Muscle layer of colon (tissue), 2 donors: ENCODE results near the gene CYP3A5.
"Not testable (repeated sequence)": the region's sequence is repeated elsewhere in the genome, so short reads cannot be mapped to it uniquely, and the experiment has no call there.

Experiments used
- H3K27ac ChIP-seq: one replicate; pipeline ENCODE4 v1.7.0; 2013; ENCODE audit warnings: low read depth, mild to moderate bottlenecking, low read length, moderate library complexity
- H3K27me3 ChIP-seq, 2 donors: one replicate each; pipeline ENCODE4 v1.7.0; 2013; ENCODE audit warnings: low read length in 2 of 2, mild to moderate bottlenecking in 2 of 2; ENCODE audit not compliant: insufficient read depth in 2 of 2, control insufficient read depth in 1 of 2
- H3K36me3 ChIP-seq: one replicate; pipeline ENCODE4 v1.7.0; 2013; ENCODE audit warnings: mild to moderate bottlenecking, low read length; ENCODE audit not compliant: insufficient read depth
- H3K4me1 ChIP-seq: one replicate; pipeline ENCODE4 v1.7.0; 2013; ENCODE audit warnings: mild to moderate bottlenecking, low read length; ENCODE audit not compliant: insufficient read depth
- H3K4me3 ChIP-seq, 2 donors: one replicate each; pipeline ENCODE4 v1.7.0; 2013; ENCODE audit warnings: low read length in 2 of 2, low read depth in 1 of 2, mild to moderate bottlenecking in 1 of 2, moderate library complexity in 1 of 2
- H3K9ac ChIP-seq: one replicate; pipeline ENCODE4 v1.7.0; 2013; ENCODE audit warnings: low read length
- H3K9me3 ChIP-seq: one replicate; pipeline ENCODE4 v1.7.0; 2013; ENCODE audit warnings: mild to moderate bottlenecking, low read length
- donor health status: abdominal sarcoma.
- donor health status: Adenocarcinoma of cecum.

The CYP3A5 gene

GRCh38 chr7:99677648-99678045 is 2.1 kb downstream of the CYP3A5 start:
- Histone ChIP-seq H3K36me3 (no peaks in the 10 kb centered on the region), H3K9ac (no peak overlapping the region), H3K9me3 (no peaks in the 10 kb centered on the region), H3K27ac (no peak overlapping the region), H3K4me1 (peaks cover 4% of the 10 kb centered on the region), H3K4me3 (no peak overlapping the region), H3K27me3 (no peaks in the 10 kb centered on the region)

- Histone ChIP-seq H3K36me3 (no peaks in the 10 kb centered on the region), H3K9me3 (no peaks in the 10 kb centered on the region), H3K9ac (no peak overlapping the region), H3K27ac (no peak overlapping the region), H3K4me3 (no peak overlapping the region), H3K4me1 (peaks cover 4% of the 10 kb centered on the region), H3K27me3 (no peaks in the 10 kb centered on the region)
These were observed 2.7 kb downstream of the CYP3A5 start for GRCh38 chr7:99677013-99677647.

DNA sequence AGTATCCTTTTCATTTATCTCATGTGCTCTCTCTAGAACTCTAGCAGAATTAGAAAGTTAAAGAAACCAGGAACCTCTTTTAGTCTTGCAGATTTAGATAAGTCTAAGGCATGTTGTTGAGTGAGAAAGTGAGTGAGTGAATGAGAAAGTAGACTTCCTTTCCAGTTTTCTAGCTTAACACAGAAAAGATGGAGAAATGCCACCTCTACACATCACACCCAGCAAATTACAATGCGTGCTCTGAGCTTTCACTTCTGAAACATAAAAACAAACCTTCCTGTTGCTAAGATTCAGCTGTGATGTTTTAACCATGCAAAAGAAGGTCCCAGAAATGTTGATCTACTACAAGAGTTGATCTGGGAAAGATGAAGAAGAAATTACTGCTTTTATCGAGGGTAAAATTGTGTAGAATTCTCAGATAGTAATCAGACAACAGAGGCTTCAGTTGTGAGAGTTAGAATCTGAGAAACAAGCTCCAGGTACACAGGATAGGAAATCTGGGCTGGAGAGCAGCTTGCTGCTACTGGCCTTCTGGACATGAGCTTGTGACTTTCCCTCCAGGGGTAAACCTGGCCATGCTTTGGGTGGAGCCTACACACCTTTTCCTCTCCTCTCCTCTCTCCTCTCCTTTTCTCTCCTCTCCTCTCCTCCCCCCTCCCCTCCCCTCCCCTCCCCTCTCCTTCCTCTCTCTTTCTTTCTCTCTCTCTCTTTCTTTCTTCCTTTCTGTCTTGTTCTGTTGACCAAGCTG is 4.6 kb downstream of the CYP3A5 start:
- Histone ChIP-seq H3K27me3 (no peaks in the 10 kb centered on the region), H3K4me1 (peaks cover 2% of the 10 kb centered on the region), H3K9ac (no peak overlapping the region), H3K4me3 (no peak overlapping the region), H3K27ac (no peak overlapping the region), H3K9me3 (no peaks in the 10 kb centered on the region), H3K36me3 (no peaks in the 10 kb centered on the region)

DNA sequence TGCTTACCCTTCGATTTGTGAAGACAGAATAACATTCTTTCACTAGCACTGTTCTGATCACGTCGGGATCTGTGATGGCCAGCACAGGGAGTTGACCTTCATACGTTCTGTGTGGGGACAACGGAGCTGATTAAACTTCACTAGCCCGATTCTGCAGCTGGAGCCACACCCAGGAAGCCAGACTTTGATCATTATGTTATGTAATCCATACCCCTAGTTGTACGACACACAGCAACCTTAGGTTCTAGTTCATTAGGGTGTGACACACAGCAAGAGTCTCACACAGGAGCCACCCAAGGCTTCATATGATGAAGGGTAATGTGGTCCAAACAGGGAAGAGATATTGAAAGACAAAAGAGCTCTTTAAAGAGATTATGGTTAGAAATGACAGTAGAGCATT is 7.2 kb downstream of the CYP3A5 start:
- H3K9ac ChIP-seq: no peak overlapping the region
- no peak overlapping the region for H3K27ac ChIP-seq
- H3K4me3 ChIP-seq: no peak overlapping the region
- no peaks in the 10 kb centered on the region for H3K27me3 ChIP-seq
- no peaks in the 10 kb centered on the region for H3K36me3 ChIP-seq
- H3K9me3 ChIP-seq: no peaks in the 10 kb centered on the region
- H3K4me1 ChIP-seq: no peaks in the 10 kb centered on the region

- no peak overlapping the region for H3K9ac ChIP-seq
- H3K27me3 ChIP-seq: no peaks in the 10 kb centered on the region
- no peak overlapping the region for H3K4me3 ChIP-seq
- no peaks in the 10 kb centered on the region for H3K36me3 ChIP-seq
- no peak overlapping the region for H3K27ac ChIP-seq
- H3K4me1 ChIP-seq: no peaks in the 10 kb centered on the region
- no peaks in the 10 kb centered on the region for H3K9me3 ChIP-seq
These were observed 10.0 kb downstream of the CYP3A5 start for GRCh38 chr7:99669782-99670181.

DNA sequence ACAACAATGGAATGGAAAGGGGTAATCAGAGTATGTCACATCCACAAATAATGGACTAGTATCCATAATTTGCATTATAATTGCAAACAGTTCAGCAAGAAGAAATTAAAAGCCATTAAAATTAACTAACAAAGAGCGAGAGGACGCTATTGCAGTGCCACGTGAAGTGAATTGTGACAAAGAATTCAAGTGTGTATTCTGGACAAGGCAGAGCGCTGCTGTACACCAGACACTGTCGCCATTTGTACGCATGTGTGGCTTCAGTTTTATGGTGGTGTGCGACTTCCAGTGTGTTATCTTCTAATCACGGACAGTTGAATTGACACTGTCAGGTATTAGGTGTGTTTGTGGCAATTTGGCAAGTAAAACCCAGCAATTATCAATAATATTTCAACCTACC is 11.3 kb downstream of the CYP3A5 start:
- Histone ChIP-seq H3K9me3 (no peaks in the 10 kb centered on the region), H3K4me1 (no peaks in the 10 kb centered on the region), H3K27me3 (no peaks in the 10 kb centered on the region), H3K36me3 (no peaks in the 10 kb centered on the region), H3K4me3 (no peak overlapping the region), H3K9ac (no peak overlapping the region), H3K27ac (no peak overlapping the region)

DNA sequence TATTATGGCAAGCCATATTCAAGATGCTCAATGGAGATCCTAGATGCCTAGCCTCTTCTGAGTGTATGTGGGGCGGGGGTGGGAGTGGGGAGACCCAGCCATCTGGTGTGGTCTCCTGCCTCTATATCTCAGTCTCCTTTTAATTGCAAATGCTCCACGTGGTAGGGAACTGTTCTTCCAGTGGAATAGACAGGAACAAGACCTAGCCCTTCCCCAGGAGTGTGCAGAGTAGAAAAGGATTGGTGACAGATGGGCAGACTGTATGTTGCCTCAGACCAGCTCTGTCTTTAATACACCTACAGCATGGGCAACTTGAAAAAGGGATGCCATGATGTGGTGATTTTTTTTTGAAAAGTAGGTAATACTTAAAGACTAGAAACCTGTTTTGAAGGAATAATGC is 12.6 kb downstream of the CYP3A5 start:
- Histone ChIP-seq H3K9me3 (no peaks in the 10 kb centered on the region), H3K36me3 (no peaks in the 10 kb centered on the region), H3K27me3 (no peaks in the 10 kb centered on the region), H3K27ac (no peak overlapping the region), H3K4me3 (no peak overlapping the region), H3K9ac (no peak overlapping the region), H3K4me1 (no peaks in the 10 kb centered on the region)

- Histone ChIP-seq H3K4me1 (no peaks in the 10 kb centered on the region), H3K9me3 (no peaks in the 10 kb centered on the region), H3K27me3 (no peaks in the 10 kb centered on the region), H3K36me3 (no peaks in the 10 kb centered on the region), H3K4me3 (no peak overlapping the region), H3K27ac (no peak overlapping the region), H3K9ac (no peak overlapping the region)
These were observed 13.8 kb downstream of the CYP3A5 start for GRCh38 chr7:99666013-99666395.

DNA sequence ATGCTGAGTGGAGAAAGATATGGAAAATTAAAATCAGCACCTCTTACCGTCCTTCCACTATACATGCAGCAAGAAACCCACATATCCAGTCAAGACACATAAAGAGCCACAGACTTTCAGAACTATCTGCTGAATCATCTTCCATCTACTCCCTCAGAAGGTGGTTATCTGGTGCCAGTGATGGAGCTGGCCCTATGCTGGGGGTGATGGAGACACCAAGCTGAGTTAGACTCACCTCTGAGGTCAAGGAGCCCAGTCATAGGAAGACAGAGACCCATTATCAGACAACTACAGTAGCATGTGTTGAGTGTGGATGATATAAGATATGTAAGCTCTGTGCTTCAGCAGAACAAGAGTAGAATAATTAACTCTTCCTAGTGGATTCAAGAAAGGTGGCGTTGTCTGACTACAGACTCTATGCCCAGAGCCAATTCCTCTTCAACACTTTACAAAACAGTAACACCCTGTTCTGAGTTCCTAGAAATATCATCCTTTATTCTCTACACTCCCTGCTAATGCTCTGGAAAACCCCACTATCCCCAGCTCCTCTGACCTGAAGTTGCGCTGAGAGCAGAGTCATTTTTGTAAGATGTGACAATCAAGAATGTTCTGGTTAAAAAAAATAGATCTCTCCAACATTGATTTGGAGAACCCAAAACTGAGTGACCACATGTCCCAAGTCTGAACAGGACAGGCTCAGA is 14.3 kb downstream of the CYP3A5 start:
- no peaks in the 10 kb centered on the region for H3K9me3 ChIP-seq
- H3K36me3 ChIP-seq: peaks cover 3% of the 10 kb centered on the region
- H3K27me3 ChIP-seq: no peaks in the 10 kb centered on the region
- H3K4me3 ChIP-seq: no peak overlapping the region
- no peak overlapping the region for H3K9ac ChIP-seq
- no peaks in the 10 kb centered on the region for H3K4me1 ChIP-seq
- no peak overlapping the region for H3K27ac ChIP-seq

DNA sequence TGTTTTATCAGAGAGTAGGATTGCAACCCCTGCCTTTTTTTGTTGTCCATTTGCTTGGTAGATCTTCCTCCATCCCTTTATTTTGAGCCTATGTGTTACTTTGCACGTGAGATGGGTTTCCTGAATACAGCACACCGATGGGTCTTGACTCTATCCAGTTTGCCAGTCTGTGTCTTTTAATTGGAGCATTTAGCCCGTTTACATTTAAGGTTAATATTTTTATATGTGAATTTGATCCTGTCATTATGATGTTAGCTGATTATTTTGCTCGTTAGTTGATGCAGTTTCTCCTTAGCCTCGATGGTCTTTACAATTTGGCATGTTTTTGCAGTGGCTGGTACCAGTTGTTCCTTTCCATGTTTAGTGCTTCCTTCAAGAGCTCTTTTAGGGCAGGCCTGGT is 21.9 kb downstream of the CYP3A5 start:
- not testable (repeated sequence) for H3K36me3 ChIP-seq, H3K4me1 ChIP-seq, H3K9me3 ChIP-seq, H3K4me3 ChIP-seq, H3K27me3 ChIP-seq, H3K9ac ChIP-seq, H3K27ac ChIP-seq

DNA sequence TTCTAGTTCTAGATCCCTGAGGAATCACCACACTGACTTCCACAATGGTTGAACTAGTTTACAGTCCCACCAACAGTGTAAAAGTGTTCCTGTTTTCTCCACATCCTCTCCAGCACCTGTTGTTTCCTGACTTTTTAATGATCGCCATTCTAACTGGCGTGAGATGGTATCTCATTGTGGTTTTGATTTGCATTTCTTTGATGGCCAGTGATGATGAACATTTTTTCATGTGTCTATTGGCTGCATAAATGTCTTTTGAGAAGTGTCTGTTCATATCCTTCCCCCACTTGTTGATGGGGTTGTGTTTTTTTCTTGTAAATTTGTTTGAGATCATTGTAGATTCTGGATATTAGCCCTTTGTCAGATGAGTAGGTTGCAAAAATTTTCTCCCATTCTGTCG is 25.2 kb downstream of the CYP3A5 start:
- not testable (repeated sequence) for H3K9ac ChIP-seq, H3K27ac ChIP-seq, H3K9me3 ChIP-seq, H3K4me3 ChIP-seq, H3K4me1 ChIP-seq, H3K27me3 ChIP-seq, H3K36me3 ChIP-seq
